ENCODE measurements around the gene STK36. TPM values are rescaled to one million over a fixed set of nuclear protein-coding genes. Genes with fewer than 3 reads are reported as not detected.
A peak's percentile ranks its signal among the peaks of the same experiment; 100 is the strongest.

Gene STK36
- total RNA-seq, 1 experiment from 2014 or later: 38.7 TPM

DNA sequence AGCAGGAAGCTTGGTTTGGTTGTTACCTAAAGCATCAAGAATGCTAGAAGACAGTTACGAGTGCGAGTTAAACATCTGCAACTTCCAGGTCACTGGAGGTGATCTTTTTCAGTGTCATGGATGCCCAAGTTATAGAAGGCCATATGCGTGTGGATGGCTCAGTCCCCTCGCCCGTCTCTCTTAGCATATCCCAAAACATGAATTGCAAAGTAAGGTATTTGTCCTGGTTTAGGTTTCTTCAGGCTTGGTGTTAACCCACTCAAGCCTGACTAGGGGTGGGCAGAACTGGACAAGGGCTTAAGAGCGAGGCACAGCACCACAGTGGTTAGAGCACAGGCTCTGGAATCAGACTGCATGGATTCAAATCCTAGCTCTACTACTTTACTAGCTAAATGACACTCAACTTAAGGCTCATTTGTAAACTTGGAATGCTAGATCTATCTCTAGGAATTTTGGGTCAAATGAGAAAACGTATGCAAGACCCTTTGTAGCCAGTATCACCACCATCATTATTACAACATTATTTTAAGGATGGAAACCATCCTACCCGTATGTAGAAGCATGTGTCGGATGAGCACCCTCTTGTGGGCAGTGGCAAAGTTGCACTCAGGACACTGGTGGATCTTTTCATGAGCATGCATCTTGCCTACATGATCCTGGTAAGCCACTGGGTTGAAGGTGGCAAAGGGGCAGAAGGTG, 23.6 kb upstream of the STK36 start:
- H3K36me3 Mint-ChIP-seq (ENCODE audit: insufficient read depth in 1 of 3, low read depth in 3 of 3): peaks cover 41 to 90% (median 77%) of the 10 kb centered on the region in 3 experiments; a peak in 6 of 7 replicates
- H2BK20ac ChIP-seq (ENCODE audit: low read depth, low read length, poor library complexity, severe bottlenecking): no peak overlapping the region
- no peak overlapping the region for H4K91ac ChIP-seq (ENCODE audit: insufficient read length, low read depth, low read length)
- no peak overlapping the region for H3K23ac ChIP-seq (ENCODE audit: insufficient read length, low read depth, low read length)
- no peak overlapping the region for H2BK5ac ChIP-seq (ENCODE audit: insufficient read length, low read length)
- no peak overlapping the region for H3K56ac ChIP-seq (ENCODE audit: insufficient read length, low read depth, low read length)
- TF ChIP-seq, protein P1, sequence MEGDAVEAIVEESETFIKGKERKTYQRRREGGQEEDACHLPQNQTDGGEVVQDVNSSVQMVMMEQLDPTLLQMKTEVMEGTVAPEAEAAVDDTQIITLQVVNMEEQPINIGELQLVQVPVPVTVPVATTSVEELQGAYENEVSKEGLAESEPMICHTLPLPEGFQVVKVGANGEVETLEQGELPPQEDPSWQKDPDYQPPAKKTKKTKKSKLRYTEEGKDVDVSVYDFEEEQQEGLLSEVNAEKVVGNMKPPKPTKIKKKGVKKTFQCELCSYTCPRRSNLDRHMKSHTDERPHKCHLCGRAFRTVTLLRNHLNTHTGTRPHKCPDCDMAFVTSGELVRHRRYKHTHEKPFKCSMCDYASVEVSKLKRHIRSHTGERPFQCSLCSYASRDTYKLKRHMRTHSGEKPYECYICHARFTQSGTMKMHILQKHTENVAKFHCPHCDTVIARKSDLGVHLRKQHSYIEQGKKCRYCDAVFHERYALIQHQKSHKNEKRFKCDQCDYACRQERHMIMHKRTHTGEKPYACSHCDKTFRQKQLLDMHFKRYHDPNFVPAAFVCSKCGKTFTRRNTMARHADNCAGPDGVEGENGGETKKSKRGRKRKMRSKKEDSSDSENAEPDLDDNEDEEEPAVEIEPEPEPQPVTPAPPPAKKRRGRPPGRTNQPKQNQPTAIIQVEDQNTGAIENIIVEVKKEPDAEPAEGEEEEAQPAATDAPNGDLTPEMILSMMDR (conservative IDR thresholded peaks at IDR 0.05): peak; percentile 89
- no peak overlapping the region for H3K27ac ChIP-seq (ENCODE audit: insufficient read length, low read depth, low read length)
- no peak overlapping the region for H4K8ac ChIP-seq (replicated peaks; ENCODE audit: insufficient read length, low read depth, low read length)
- no peaks in the 10 kb centered on the region for H3K4me1 ChIP-seq (ENCODE audit: insufficient read depth, low read length)
- no peaks in the 10 kb centered on the region for H3K23me2 ChIP-seq (ENCODE audit: insufficient read length, low read depth, low read length, poor library complexity, severe bottlenecking)
- H3K14ac ChIP-seq (ENCODE audit: insufficient read depth, low read length): no peak overlapping the region
- H3K27me3 ChIP-seq (ENCODE audit: insufficient read depth, low read length): no peaks in the 10 kb centered on the region
- H4K5ac ChIP-seq (ENCODE audit: insufficient read length, low read depth, low read length): no peak overlapping the region
- no CpG with 5 or more reads among the region's 9 CpGs for WGBS (ENCODE audit: extremely low coverage, insufficient read length, low lambda C conversion rate)
- no peak overlapping the region for H2BK12ac ChIP-seq (ENCODE audit: insufficient read length, low read depth, low read length)
- H3K27ac Mint-ChIP-seq: peak overlapping the region in 1 of 3 experiments; percentile 82; a peak in 1 of 7 replicates
- no peak overlapping the region for H3K4me3 Mint-ChIP-seq
- no peak overlapping the region for H2BK120ac ChIP-seq (ENCODE audit: low read depth, low read length, poor library complexity, severe bottlenecking)
- no peaks in the 10 kb centered on the region; a peak in 1 of 5 replicates for H3K9me3 Mint-ChIP-seq
- DNase-seq: peak; percentile 55
- H3T11ph ChIP-seq (ENCODE audit: low read length): no peak overlapping the region
- H3K4me2 ChIP-seq (ENCODE audit: insufficient read depth, insufficient read length, low read length): no peak overlapping the region
- no peaks in the 10 kb centered on the region for H3K79me2 ChIP-seq (ENCODE audit: insufficient read depth, low read length)
- no peak overlapping the region for H2AK5ac ChIP-seq (ENCODE audit: insufficient read length, low read length)
- no peak overlapping the region for H3K9ac ChIP-seq (ENCODE audit: extremely low read depth, insufficient read length, low read length)
- H2BK15ac ChIP-seq (ENCODE audit: low read depth, low read length): no peak overlapping the region
- no peak overlapping the region for H2AFZ ChIP-seq (ENCODE audit: low read length)
- H3K4me1 Mint-ChIP-seq: no peaks in the 10 kb centered on the region
- no peaks in the 10 kb centered on the region for H3K27me3 Mint-ChIP-seq (ENCODE audit: low read depth)
- H3K18ac ChIP-seq (ENCODE audit: insufficient read length, low read depth, low read length): no peak overlapping the region
- H3K4ac ChIP-seq (ENCODE audit: low read depth, low read length): no peak overlapping the region
- H3K79me1 ChIP-seq (ENCODE audit: insufficient read depth, low read depth, low read length, poor library complexity, severe bottlenecking): no peaks in the 10 kb centered on the region
- no peaks in the 10 kb centered on the region for H3K9me3 ChIP-seq (ENCODE audit: control insufficient read depth, low read depth, low read length)
- no peaks in the 10 kb centered on the region for H4K20me1 ChIP-seq (ENCODE audit: control insufficient read depth, insufficient read depth, insufficient read length)

Measured in H9 (cell line).